ENCODE measurements around the gene WSCD2.

WSCD2 gene

GRCh38 chr12:108133482-108133881 lies 4.4 kb downstream of the WSCD2 start:
- Mint-ChIP-seq H3K4me1 (peaks cover 2% of the 10 kb centered on the region), H3K36me3 (no peaks in the 10 kb centered on the region), H3K27ac (no peak overlapping the region), H3K27me3 (peaks cover 17% of the 10 kb centered on the region), H3K9me3 (no peaks in the 10 kb centered on the region), H3K4me3 (no peak overlapping the region)

DNA sequence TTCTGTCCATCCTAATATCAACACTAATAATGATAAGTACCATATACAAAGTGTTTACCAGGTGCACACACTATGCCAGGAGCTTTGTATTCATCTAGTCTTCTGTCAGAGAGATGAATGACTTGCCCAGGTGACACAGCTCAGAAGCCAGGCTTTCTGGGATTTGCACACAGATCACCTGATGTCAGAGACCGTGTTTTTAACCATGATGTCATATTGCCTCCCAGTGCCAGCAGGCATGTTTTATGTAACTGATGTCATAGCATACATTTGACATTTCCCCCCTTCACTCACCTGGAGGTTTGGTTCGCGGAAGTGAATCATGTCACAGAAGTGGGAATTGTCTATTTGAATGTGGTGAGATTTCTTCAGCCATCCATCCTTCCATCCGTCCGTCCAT lies 5.7 kb downstream of the WSCD2 start:
- H3K4me1 Mint-ChIP-seq: no peaks in the 10 kb centered on the region
- no peaks in the 10 kb centered on the region for H3K36me3 Mint-ChIP-seq
- peaks cover 14% of the 10 kb centered on the region for H3K27me3 Mint-ChIP-seq
- H3K9me3 Mint-ChIP-seq: no peaks in the 10 kb centered on the region
- no peak overlapping the region for H3K27ac Mint-ChIP-seq
- no peak overlapping the region for H3K4me3 Mint-ChIP-seq

DNA sequence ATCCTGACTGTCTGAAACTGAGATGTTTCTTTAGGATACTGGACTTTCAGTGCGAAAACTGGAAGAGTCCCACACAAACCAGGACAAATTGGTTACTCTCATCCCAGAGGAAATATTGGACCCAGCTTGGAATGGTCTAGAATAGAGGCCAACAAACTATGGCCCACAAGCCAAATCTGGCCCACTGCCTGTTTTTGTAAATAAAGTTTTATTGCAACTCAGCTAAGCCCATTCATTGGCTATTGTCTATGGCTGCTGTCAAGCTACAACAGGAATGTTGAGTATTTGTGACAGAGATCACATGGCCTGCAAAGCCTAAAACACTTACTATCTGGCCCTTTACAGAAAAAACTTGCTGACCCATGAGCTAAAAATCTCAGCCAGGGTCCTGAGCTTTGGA lies 6.5 kb downstream of the WSCD2 start:
- Mint-ChIP-seq H3K4me1 (no peaks in the 10 kb centered on the region), H3K36me3 (no peaks in the 10 kb centered on the region), H3K4me3 (no peak overlapping the region), H3K27ac (no peak overlapping the region), H3K27me3 (peaks cover 11% of the 10 kb centered on the region), H3K9me3 (no peaks in the 10 kb centered on the region)

DNA sequence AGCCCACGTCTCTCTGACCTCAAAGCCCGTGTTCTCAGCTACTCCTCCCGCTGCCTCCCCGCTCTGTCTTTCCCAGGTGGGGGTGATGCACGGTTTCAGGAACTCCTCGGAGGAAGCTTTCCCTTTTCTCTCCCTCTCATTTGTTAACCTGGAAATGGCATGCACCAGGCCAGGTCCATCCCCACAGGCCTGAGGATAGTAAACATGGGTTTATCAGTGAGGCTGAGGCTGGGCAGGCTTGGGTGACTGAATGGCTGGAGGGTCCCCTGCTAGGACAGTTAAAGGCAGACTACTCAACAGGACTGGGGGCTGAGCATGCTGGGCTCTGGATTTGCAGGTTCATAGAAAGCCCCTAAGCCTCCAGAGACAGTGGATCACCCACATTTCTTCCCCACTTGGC lies 7.6 kb downstream of the WSCD2 start:
- H3K9me3 Mint-ChIP-seq: no peaks in the 10 kb centered on the region
- no peak overlapping the region for H3K4me3 Mint-ChIP-seq
- H3K27me3 Mint-ChIP-seq: peaks cover 8% of the 10 kb centered on the region
- H3K27ac Mint-ChIP-seq: no peak overlapping the region
- H3K4me1 Mint-ChIP-seq: no peaks in the 10 kb centered on the region
- H3K36me3 Mint-ChIP-seq: no peaks in the 10 kb centered on the region

- Mint-ChIP-seq H3K4me1 (no peaks in the 10 kb centered on the region), H3K27ac (no peak overlapping the region), H3K27me3 (peaks cover 5% of the 10 kb centered on the region), H3K4me3 (no peak overlapping the region), H3K36me3 (no peaks in the 10 kb centered on the region), H3K9me3 (no peaks in the 10 kb centered on the region)
These were observed 10.4 kb downstream of the WSCD2 start for GRCh38 chr12:108139454-108139853.

- H3K4me3 Mint-ChIP-seq: no peak overlapping the region
- no peaks in the 10 kb centered on the region for H3K9me3 Mint-ChIP-seq
- peaks cover 5% of the 10 kb centered on the region for H3K27me3 Mint-ChIP-seq
- H3K4me1 Mint-ChIP-seq: no peaks in the 10 kb centered on the region
- H3K27ac Mint-ChIP-seq: no peak overlapping the region
- H3K36me3 Mint-ChIP-seq: no peaks in the 10 kb centered on the region
These were observed 11.4 kb downstream of the WSCD2 start for GRCh38 chr12:108140501-108140900.

DNA sequence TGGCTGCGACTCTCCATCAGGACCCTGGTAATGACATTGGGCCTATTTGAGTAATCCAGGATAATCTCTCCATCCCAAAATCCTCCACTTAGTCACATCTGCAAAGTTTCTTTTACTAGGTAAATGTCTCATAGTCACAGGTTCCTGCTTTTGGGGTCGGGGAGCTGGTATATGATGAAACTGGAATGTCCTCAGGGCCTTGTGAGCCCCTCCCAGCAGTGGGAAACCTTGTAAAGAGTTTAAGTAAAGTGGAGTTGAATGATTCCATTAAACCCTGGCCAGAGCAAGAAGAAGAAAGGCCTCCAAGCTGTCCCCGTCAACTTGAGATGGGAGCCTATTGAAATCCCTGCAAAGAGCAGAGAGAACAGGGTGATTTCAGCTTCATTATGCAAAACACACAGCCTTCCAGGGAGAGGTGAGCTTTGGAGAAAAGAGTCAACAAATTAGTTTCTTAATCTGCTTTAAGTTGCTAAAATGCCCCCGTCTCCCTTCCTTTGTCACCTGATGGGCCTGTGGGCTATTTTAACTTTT lies 12.6 kb downstream of the WSCD2 start:
- Mint-ChIP-seq H3K4me3 (no peak overlapping the region), H3K27ac (no peak overlapping the region), H3K36me3 (no peaks in the 10 kb centered on the region), H3K9me3 (no peaks in the 10 kb centered on the region), H3K4me1 (no peaks in the 10 kb centered on the region), H3K27me3 (peaks cover 4% of the 10 kb centered on the region)

DNA sequence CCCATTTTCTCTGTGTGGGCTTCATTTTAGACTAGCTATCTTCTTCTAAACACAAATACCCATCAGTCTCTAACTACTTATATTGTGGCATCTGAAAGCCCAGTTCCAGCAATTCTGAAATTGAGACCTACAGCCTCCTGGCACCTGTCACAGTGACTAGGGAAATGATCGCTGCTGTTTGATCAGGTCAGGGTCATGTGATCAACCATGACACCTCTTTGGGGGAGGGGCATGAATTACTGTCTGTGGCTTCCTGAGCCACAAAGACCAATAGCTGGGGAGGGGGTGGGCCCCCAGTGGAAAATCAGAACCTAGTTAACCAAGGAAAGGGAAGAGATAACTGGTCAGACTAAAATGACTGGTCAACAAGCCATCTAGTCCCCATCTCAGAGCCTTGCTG lies 14.1 kb downstream of the WSCD2 start:
- Mint-ChIP-seq H3K4me3 (no peak overlapping the region), H3K36me3 (no peaks in the 10 kb centered on the region), H3K9me3 (no peaks in the 10 kb centered on the region), H3K27me3 (peaks cover 4% of the 10 kb centered on the region), H3K27ac (no peak overlapping the region), H3K4me1 (no peaks in the 10 kb centered on the region)

GRCh38 chr12:108144080-108144479 lies 15.0 kb downstream of the WSCD2 start:
- Mint-ChIP-seq H3K27me3 (peaks cover 4% of the 10 kb centered on the region), H3K36me3 (no peaks in the 10 kb centered on the region), H3K4me3 (no peak overlapping the region), H3K9me3 (no peaks in the 10 kb centered on the region), H3K4me1 (no peaks in the 10 kb centered on the region), H3K27ac (no peak overlapping the region)

- H3K4me1 Mint-ChIP-seq: no peaks in the 10 kb centered on the region
- H3K27ac Mint-ChIP-seq: no peak overlapping the region
- H3K27me3 Mint-ChIP-seq: peaks cover 5% of the 10 kb centered on the region
- no peaks in the 10 kb centered on the region for H3K36me3 Mint-ChIP-seq
- H3K4me3 Mint-ChIP-seq: no peak overlapping the region
- H3K9me3 Mint-ChIP-seq: no peaks in the 10 kb centered on the region
These were observed 15.9 kb downstream of the WSCD2 start for GRCh38 chr12:108145011-108145410.

- Mint-ChIP-seq H3K27me3 (peaks cover 11% of the 10 kb centered on the region), H3K9me3 (no peaks in the 10 kb centered on the region), H3K4me1 (no peaks in the 10 kb centered on the region), H3K27ac (no peak overlapping the region), H3K4me3 (no peak overlapping the region), H3K36me3 (no peaks in the 10 kb centered on the region)
These were observed 17.2 kb downstream of the WSCD2 start for GRCh38 chr12:108146035-108146893.

GRCh38 chr12:108147279-108147678 lies 18.2 kb downstream of the WSCD2 start:
- H3K27ac Mint-ChIP-seq: no peak overlapping the region

GRCh38 chr12:108148521-108149074 lies 19.5 kb downstream of the WSCD2 start:
- peaks cover 14% of the 10 kb centered on the region for H3K27me3 Mint-ChIP-seq

More at GRCh38 chr12:108147279-108147678, 18.2 kb downstream of the WSCD2 start:
- Mint-ChIP-seq H3K9me3 (no peaks in the 10 kb centered on the region), H3K27me3 (peaks cover 14% of the 10 kb centered on the region), H3K36me3 (no peaks in the 10 kb centered on the region), H3K4me1 (no peaks in the 10 kb centered on the region), H3K4me3 (no peak overlapping the region)

DNA sequence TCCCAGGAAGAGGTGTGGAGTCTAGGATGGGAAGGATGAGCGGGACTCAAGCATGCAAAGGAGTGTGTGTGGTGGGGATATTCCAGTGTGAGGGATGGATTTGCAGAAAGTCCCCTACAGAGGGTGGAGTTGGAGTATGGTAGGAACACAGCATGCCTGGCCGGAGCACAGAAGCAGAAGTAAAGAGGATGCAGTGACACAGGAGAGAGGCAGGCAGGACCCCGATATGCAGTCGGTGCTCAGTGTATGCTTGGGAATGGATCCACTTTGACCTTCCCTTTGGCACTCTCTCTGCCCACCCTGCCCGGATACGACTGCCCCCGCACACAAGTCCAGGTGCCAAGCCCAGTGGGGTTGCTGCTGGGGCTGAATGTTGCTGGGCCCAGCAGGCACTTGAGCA lies 21.3 kb downstream of the WSCD2 start:
- Mint-ChIP-seq H3K4me1 (no peaks in the 10 kb centered on the region), H3K27ac (no peak overlapping the region), H3K9me3 (peaks cover 6% of the 10 kb centered on the region), H3K36me3 (no peaks in the 10 kb centered on the region), H3K4me3 (no peak overlapping the region), H3K27me3 (peaks cover 19% of the 10 kb centered on the region)

More at GRCh38 chr12:108148521-108149074, 19.5 kb downstream of the WSCD2 start:
- Mint-ChIP-seq H3K4me3 (no peak overlapping the region), H3K36me3 (no peaks in the 10 kb centered on the region), H3K27ac (no peak overlapping the region), H3K4me1 (no peaks in the 10 kb centered on the region), H3K9me3 (peaks cover 2% of the 10 kb centered on the region)

DNA sequence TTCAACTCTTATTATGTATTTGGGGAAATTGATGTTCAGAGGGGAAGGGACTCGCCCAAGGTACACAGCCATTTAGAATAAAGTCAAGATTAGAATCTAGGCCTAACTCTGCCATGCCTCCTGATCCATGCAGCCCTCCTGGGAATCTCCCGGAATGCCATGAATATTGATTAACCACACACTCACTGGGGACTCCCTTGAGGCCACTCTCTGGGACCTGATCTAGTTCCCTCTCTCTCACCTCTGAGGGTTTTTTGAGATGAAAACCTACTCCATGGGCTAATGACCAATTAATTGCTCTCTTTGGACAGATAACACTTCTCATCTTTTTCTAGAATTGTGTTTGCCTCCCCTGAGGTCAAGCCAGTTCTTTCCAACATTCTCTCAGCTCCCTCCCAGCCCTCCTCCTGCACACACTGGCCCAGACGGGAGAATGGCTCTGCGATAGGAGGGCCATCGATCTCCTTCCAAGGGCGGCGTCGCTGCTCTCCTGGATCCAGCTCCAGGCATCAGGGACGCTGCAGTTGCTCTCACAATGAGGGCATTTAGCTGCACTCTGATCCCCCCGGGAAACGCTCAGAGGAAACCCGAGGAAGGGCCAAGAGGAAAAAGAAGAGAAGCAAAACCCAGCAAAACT lies 22.6 kb downstream of the WSCD2 start:
- Mint-ChIP-seq H3K4me3 (no peak overlapping the region), H3K4me1 (no peaks in the 10 kb centered on the region), H3K36me3 (no peaks in the 10 kb centered on the region), H3K27ac (no peak overlapping the region), H3K27me3 (peaks cover 17% of the 10 kb centered on the region), H3K9me3 (peaks cover 6% of the 10 kb centered on the region)

DNA sequence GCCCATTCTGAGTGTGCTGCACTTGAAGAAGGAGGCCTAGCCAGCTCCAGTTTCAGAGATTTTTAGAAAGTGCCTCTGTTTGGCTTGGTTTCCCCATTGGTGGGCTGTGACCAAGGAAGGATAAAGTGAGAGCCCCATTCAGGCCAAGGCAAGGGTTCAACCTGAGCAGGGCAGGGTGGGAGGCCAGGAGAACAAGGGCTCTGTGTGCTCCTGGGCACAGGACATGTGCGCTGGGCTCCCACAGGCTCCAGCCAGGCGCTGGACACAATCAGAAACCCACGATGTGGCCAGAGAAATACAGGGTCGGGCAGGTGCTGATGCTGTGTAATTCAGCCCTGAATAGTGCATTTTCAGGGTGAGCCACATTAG lies 23.1 kb downstream of the WSCD2 start:
- H3K9me3 Mint-ChIP-seq: peaks cover 6% of the 10 kb centered on the region
- no peaks in the 10 kb centered on the region for H3K36me3 Mint-ChIP-seq
- peaks cover 22% of the 10 kb centered on the region for H3K27me3 Mint-ChIP-seq
- H3K4me3 Mint-ChIP-seq: no peak overlapping the region
- H3K4me1 Mint-ChIP-seq: no peaks in the 10 kb centered on the region
- H3K27ac Mint-ChIP-seq: no peak overlapping the region
